ENCODE data around the gene ASXL3. TPM values are rescaled to one million over a fixed set of nuclear protein-coding genes. Genes with fewer than 3 reads are reported as not detected.

Gene ASXL3
- total and polyA plus RNA-seq, 9 of the 15 experiments (the other 6 are each of a cell fraction or from before 2014, with no cell fraction given): not detected

GRCh38 chr18:33580546-33580945, 2.5 kb downstream of the ASXL3 start (continued):
- TF ChIP-seq ZNF512 (tag; IDR thresholded peaks at IDR 0.05): no peak

DNA sequence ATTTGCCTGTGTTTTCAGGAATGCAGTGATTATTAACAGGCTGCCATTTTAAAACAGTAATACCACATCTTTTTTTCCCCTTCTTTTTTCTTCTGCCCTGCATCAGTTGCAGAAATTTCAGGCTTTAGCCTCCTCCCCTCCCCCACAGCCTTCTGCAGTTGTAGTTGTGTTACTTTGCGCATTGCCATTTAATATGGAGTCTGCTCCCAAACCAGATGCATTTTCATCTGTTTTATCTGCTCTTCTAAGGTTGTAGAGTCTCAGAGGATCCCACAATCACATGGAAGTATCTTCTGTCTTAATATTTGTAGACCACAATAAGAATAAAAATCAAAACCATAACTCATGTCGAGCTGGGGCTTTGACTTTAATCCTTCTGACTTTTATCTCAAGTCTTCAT, 3.8 kb downstream of the ASXL3 start:
- intact Hi-C loops (cut with micrococcal nuclease): no loop called here
- BruUV-seq (replicated peaks): no TSS peak
- TF ChIP-seq GABPB1 (CRISPR knock-in tag; IDR thresholded peaks at IDR 0.05) (no peak), BCOR (IDR thresholded peaks at IDR 0.05) (no peak), ID3 (CRISPR knock-in tag; IDR thresholded peaks at IDR 0.05) (no peak), ID3 (tag; IDR thresholded peaks at IDR 0.05) (no peak), ZNF133 (CRISPR knock-in tag; IDR thresholded peaks at IDR 0.05) (no peak), ELF1 (tag; IDR thresholded peaks at IDR 0.05) (no peak), MED1 (CRISPR knock-in tag; IDR thresholded peaks at IDR 0.05; ENCODE audit: borderline replicate concordance) (no peak), DDX20 (tag; IDR thresholded peaks at IDR 0.05; ENCODE audit: low read depth) (no peak)
- TF ChIP-seq, protein P1, sequence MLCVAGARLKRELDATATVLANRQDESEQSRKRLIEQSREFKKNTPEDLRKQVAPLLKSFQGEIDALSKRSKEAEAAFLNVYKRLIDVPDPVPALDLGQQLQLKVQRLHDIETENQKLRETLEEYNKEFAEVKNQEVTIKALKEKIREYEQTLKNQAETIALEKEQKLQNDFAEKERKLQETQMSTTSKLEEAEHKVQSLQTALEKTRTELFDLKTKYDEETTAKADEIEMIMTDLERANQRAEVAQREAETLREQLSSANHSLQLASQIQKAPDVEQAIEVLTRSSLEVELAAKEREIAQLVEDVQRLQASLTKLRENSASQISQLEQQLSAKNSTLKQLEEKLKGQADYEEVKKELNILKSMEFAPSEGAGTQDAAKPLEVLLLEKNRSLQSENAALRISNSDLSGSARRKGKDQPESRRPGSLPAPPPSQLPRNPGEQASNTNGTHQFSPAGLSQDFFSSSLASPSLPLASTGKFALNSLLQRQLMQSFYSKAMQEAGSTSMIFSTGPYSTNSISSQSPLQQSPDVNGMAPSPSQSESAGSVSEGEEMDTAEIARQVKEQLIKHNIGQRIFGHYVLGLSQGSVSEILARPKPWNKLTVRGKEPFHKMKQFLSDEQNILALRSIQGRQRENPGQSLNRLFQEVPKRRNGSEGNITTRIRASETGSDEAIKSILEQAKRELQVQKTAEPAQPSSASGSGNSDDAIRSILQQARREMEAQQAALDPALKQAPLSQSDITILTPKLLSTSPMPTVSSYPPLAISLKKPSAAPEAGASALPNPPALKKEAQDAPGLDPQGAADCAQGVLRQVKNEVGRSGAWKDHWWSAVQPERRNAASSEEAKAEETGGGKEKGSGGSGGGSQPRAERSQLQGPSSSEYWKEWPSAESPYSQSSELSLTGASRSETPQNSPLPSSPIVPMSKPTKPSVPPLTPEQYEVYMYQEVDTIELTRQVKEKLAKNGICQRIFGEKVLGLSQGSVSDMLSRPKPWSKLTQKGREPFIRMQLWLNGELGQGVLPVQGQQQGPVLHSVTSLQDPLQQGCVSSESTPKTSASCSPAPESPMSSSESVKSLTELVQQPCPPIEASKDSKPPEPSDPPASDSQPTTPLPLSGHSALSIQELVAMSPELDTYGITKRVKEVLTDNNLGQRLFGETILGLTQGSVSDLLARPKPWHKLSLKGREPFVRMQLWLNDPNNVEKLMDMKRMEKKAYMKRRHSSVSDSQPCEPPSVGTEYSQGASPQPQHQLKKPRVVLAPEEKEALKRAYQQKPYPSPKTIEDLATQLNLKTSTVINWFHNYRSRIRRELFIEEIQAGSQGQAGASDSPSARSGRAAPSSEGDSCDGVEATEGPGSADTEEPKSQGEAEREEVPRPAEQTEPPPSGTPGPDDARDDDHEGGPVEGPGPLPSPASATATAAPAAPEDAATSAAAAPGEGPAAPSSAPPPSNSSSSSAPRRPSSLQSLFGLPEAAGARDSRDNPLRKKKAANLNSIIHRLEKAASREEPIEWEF (CRISPR knock-in tag; IDR thresholded peaks at IDR 0.05): no peak
- TF ChIP-seq, protein P2, sequence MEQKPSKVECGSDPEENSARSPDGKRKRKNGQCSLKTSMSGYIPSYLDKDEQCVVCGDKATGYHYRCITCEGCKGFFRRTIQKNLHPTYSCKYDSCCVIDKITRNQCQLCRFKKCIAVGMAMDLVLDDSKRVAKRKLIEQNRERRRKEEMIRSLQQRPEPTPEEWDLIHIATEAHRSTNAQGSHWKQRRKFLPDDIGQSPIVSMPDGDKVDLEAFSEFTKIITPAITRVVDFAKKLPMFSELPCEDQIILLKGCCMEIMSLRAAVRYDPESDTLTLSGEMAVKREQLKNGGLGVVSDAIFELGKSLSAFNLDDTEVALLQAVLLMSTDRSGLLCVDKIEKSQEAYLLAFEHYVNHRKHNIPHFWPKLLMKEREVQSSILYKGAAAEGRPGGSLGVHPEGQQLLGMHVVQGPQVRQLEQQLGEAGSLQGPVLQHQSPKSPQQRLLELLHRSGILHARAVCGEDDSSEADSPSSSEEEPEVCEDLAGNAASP (IDR thresholded peaks at IDR 0.05): no peak
- TF ChIP-seq, protein P3, sequence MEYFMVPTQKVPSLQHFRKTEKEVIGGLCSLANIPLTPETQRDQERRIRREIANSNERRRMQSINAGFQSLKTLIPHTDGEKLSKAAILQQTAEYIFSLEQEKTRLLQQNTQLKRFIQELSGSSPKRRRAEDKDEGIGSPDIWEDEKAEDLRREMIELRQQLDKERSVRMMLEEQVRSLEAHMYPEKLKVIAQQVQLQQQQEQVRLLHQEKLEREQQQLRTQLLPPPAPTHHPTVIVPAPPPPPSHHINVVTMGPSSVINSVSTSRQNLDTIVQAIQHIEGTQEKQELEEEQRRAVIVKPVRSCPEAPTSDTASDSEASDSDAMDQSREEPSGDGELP (CRISPR knock-in tag; IDR thresholded peaks at IDR 0.05; ENCODE audit: borderline replicate concordance): no peak

More for the DNA sequence above, 3.8 kb downstream of the ASXL3 start:
- H2AFZ ChIP-seq (ENCODE audit: low read depth, low read length): no peak overlapping the region
- DNase-seq (ENCODE audit: extremely low read depth in 1 of 4, low spot score in 3 of 4): no peak
- 0% methylated on average over 2 of the region's 2 CpGs for WGBS (ENCODE audit: insufficient coverage, low coverage, missing lambda C conversion rate)
- no peaks in the 10 kb centered on the region for H3K79me2 ChIP-seq (ENCODE audit: control insufficient read depth, insufficient read depth, low read length)
- no peaks in the 10 kb centered on the region for H4K20me1 ChIP-seq (replicated peaks; ENCODE audit: control insufficient read depth, insufficient read depth, low read length)
- no peak overlapping the region for H3K9ac ChIP-seq (ENCODE audit: insufficient read depth in 1 of 2, low read depth in 2 of 2, low read length in 2 of 2)
- ATAC-seq: no peak
- ChIA-PET CTCF (ENCODE audit: low intra/inter-chr PET ratio) (no interaction called here), POLR2A (no interaction called here)
- H3K4me3 ChIP-seq: no peak overlapping the region
- no peak for FAIRE-seq
- no peaks in the 10 kb centered on the region for H3K27me3 ChIP-seq (ENCODE audit: control insufficient read depth in 2 of 2, insufficient read depth in 2 of 2, low read length in 2 of 2)
- no peaks in the 10 kb centered on the region; the same call in 1 of the 2 replicates for H3K9me3 ChIP-seq (replicated peaks; ENCODE audit: control insufficient read depth, insufficient read depth, low read depth, low read length)
- H3K36me3 ChIP-seq (ENCODE audit: control insufficient read depth, insufficient read depth, low read length): no peaks in the 10 kb centered on the region
- no peaks in the 10 kb centered on the region for H3K9me1 ChIP-seq (ENCODE audit: control insufficient read depth, insufficient read depth, low read length)
- in situ Hi-C loops (cut with MboI): no loop called here
- no peak overlapping the region for H3K27ac ChIP-seq (ENCODE audit: extremely low read depth, low read depth, low read length)
- H3K4me2 ChIP-seq (ENCODE audit: insufficient read depth, low read length): no peak overlapping the region
- peaks cover 0 to 4% of the 10 kb centered on the region in 2 experiments; a peak in 1 of 5 replicates for H3K4me1 ChIP-seq (replicated peaks in 1 of 2; ENCODE audit: control insufficient read depth in 2 of 2, insufficient read depth in 2 of 2, low read length in 2 of 2)

All from K562 (cell line).